Lower leg skin (tissue), 3 donors: ENCODE data around the gene PHPT1.

Source experiments
- CTCF ChIP-seq, 3 donors: fragments of 450-650 bp; IDR thresholded peaks; one replicate each; pipeline ENCODE4 v1.5.1; 2016; ENCODE audit warnings: antibody characterized with exemption in 3 of 3, mild to moderate bottlenecking in 3 of 3, moderate library complexity in 2 of 3
- POLR2A ChIP-seq, 2 donors: fragments of 450-650 bp; IDR thresholded peaks; one replicate each; pipeline ENCODE4 v1.6.1; 2016 to 2017; ENCODE audit warnings: antibody characterized with exemption in 2 of 2, mild to moderate bottlenecking in 1 of 2, moderate library complexity in 1 of 2

GRCh38 chr9:136853596-136854112, 4.4 kb downstream of the PHPT1 start:
- no peak for TF ChIP-seq POLR2A (IDR thresholded peaks at IDR 0.05)
- no peak for TF ChIP-seq CTCF (IDR thresholded peaks at IDR 0.05)
